ENCODE measurements around the gene ALDH1A1. TPM values are rescaled to one million over a fixed set of nuclear protein-coding genes. Genes with fewer than 3 reads are reported as not detected.
A peak's percentile ranks its signal among the peaks of the same experiment; 100 is the strongest.

The ALDH1A1 gene
- total RNA-seq (10 to 100 TPM in 1 of 5 experiments, 1 to 10 TPM in 3, not detected in 1; 1.0 to 11.9 (median 2.0) TPM), polyA plus RNA-seq (not detected), total RNA-seq (21.5 reads per million, percentile 52 among the genes with 10 or more reads in this experiment)

GRCh38 chr9:72952914-72953313, at the start of gene ALDH1A1:
Gene ALDH1A1 (minus strand): TSS chr9:72953053. CDS start chr9:72953000, 53 bp downstream.
- Histone ChIP-seq H3K27me3 (ENCODE audit: control insufficient read depth in 2 of 2, insufficient read depth in 2 of 2, low read length in 2 of 2) (peaks cover 0 to 3% of the 10 kb centered on the region in 2 donors), H3K9me3 (ENCODE audit: control insufficient read depth in 2 of 3, low read length in 3 of 3) (no peaks in the 10 kb centered on the region), H3K36me3 (ENCODE audit: control insufficient read depth in 2 of 3, insufficient read depth in 3 of 3, low read length in 3 of 3) (no peaks in the 10 kb centered on the region), H3K4me1 (ENCODE audit: control insufficient read depth in 2 of 2, insufficient read depth in 2 of 2, low read length in 2 of 2) (peaks cover 0 to 6% of the 10 kb centered on the region in 2 donors), H3K4me3 (ENCODE audit: low read length) (no peak within 1 kb of the TSS), H3K27ac (ENCODE audit: low read depth, low read length) (no peak within 1 kb of the TSS)
- Mint-ChIP-seq H3K4me1 (peaks cover 0 to 17% (median 5%) of the 10 kb centered on the region in 7 donors), H3K27ac (no peak within 1 kb of the TSS), H3K9me3 (peaks cover 0 to 8% (median 1%) of the 10 kb centered on the region in 11 donors), H3K36me3 (no peaks in the 10 kb centered on the region), H3K4me3 (peak within 1 kb of the TSS in 6 of 10 donors; percentile 2 to 26 (median 12)), H3K27me3 (peaks cover 31 to 41% (median 36%) of the 10 kb centered on the region in 5 donors)
- ATAC-seq (peak; percentile 55), DNase-seq (no peak)
- CTCF ChIA-PET: no interaction called here
- intact Hi-C loops (cut with micrococcal nuclease): no loop called here
- POLR2A ChIA-PET: no interaction called here

DNA sequence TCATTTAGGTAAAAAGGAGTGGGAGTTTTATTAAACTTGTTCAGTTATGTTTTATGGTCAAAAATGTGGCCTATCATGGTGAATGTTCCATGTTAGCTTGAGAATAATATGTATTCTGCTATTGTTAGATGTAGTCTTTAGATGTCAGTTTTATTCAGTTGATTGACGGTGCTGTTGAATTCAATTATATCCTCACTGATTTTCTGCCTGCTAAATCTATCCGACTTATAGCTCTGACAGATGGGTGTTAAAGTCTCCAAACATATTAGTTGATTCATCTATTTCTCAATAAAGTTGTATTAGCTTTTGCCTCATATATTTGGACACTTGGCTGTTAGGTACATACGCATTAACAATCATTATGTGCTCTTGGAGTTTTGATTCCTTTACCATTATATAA, 49.0 kb upstream of the ALDH1A1 start:
- peaks cover 0 to 7% (median 4%) of the 10 kb centered on the region in 7 donors for H3K4me1 Mint-ChIP-seq
- Histone ChIP-seq H3K36me3 (ENCODE audit: control insufficient read depth in 2 of 3, insufficient read depth in 3 of 3, low read length in 3 of 3) (no peaks in the 10 kb centered on the region), H3K4me3 (ENCODE audit: low read length) (no peak overlapping the region), H3K4me1 (ENCODE audit: control insufficient read depth in 2 of 2, insufficient read depth in 2 of 2, low read length in 2 of 2) (no peaks in the 10 kb centered on the region), H3K27me3 (ENCODE audit: control insufficient read depth in 2 of 2, insufficient read depth in 2 of 2, low read length in 2 of 2) (no peaks in the 10 kb centered on the region), H3K9me3 (ENCODE audit: control insufficient read depth in 2 of 3, low read length in 3 of 3) (no peaks in the 10 kb centered on the region), H3K27ac (ENCODE audit: low read depth, low read length) (no peak overlapping the region)
- ATAC-seq (no peak), DNase-seq (no peak)
- peaks cover 0 to 4% (median 0%) of the 10 kb centered on the region in 11 donors for H3K9me3 Mint-ChIP-seq
- ChIA-PET CTCF (no interaction called here), POLR2A (no interaction called here)
- peaks cover 12 to 28% (median 16%) of the 10 kb centered on the region in 5 donors for H3K27me3 Mint-ChIP-seq
- intact Hi-C loops (cut with micrococcal nuclease): no loop called here
- no peak overlapping the region for H3K27ac Mint-ChIP-seq
- no peaks in the 10 kb centered on the region for H3K36me3 Mint-ChIP-seq
- H3K4me3 Mint-ChIP-seq: no peak overlapping the region

- Mint-ChIP-seq H3K27ac (no peak overlapping the region), H3K4me3 (no peak overlapping the region), H3K27me3 (peaks cover 0 to 22% (median 5%) of the 10 kb centered on the region in 5 donors), H3K4me1 (peaks cover 0 to 7% (median 4%) of the 10 kb centered on the region in 7 donors), H3K9me3 (no peaks in the 10 kb centered on the region), H3K36me3 (no peaks in the 10 kb centered on the region)
- Histone ChIP-seq H3K9me3 (ENCODE audit: control insufficient read depth in 2 of 3, low read length in 3 of 3) (no peaks in the 10 kb centered on the region), H3K27ac (ENCODE audit: low read depth, low read length) (no peak overlapping the region), H3K4me1 (ENCODE audit: control insufficient read depth in 2 of 2, insufficient read depth in 2 of 2, low read length in 2 of 2) (no peaks in the 10 kb centered on the region), H3K27me3 (ENCODE audit: control insufficient read depth in 2 of 2, insufficient read depth in 2 of 2, low read length in 2 of 2) (no peaks in the 10 kb centered on the region), H3K4me3 (ENCODE audit: low read length) (no peak overlapping the region), H3K36me3 (ENCODE audit: control insufficient read depth in 2 of 3, insufficient read depth in 3 of 3, low read length in 3 of 3) (no peaks in the 10 kb centered on the region)
- ATAC-seq: no peak
- intact Hi-C loops (cut with micrococcal nuclease): no loop called here
- CTCF ChIA-PET: no interaction called here
- POLR2A ChIA-PET: no interaction called here
- DNase-seq: no peak
Measured at GRCh38 chr9:72998363-72998762, 45.5 kb upstream of the ALDH1A1 start.

DNA sequence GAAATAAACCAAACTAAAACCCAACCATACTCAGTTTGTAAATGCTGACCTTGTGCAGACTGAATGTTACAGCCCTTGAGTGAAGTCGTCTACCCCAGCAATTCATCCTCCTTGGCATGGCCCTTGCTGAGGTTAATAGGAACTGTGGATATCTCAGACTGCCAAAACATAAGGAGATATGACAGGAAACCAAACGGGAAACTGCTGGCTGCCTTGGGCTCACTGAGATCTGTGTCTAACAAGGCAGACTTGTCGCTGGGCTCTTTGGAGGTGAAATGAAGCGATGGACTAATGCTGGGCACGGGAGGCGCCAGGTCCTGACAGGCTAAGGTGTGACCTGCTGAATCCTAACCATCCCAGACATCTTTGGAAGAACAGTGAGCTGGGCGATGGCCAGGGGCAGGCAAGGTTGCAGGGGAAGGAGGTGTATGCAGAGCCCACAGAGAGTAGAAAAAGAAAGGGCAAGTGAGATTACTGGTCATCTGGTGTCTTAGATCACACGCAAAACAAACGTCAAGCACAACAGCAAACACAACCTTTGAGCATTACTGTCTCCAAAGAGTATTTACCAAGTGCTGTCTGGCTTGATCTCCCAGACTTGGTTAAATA, 44.6 kb upstream of the ALDH1A1 start:
- H3K4me1 ChIP-seq (ENCODE audit: control insufficient read depth in 2 of 2, insufficient read depth in 2 of 2, low read length in 2 of 2): no peaks in the 10 kb centered on the region
- Mint-ChIP-seq H3K27ac (no peak overlapping the region), H3K4me3 (peak overlapping the region in 3 of 10 donors; percentile 1 to 10 (median 3)), H3K36me3 (no peaks in the 10 kb centered on the region), H3K27me3 (peaks cover 0 to 24% (median 7%) of the 10 kb centered on the region in 5 donors), H3K4me1 (peaks cover 0 to 7% (median 4%) of the 10 kb centered on the region in 7 donors), H3K9me3 (no peaks in the 10 kb centered on the region)
- no peaks in the 10 kb centered on the region for H3K27me3 ChIP-seq (ENCODE audit: control insufficient read depth in 2 of 2, insufficient read depth in 2 of 2, low read length in 2 of 2)
- H3K27ac ChIP-seq (ENCODE audit: low read depth, low read length): no peak overlapping the region
- ChIA-PET CTCF (no interaction called here), POLR2A (no interaction called here)
- H3K36me3 ChIP-seq (ENCODE audit: control insufficient read depth in 2 of 3, insufficient read depth in 3 of 3, low read length in 3 of 3): no peaks in the 10 kb centered on the region
- H3K9me3 ChIP-seq (ENCODE audit: control insufficient read depth in 2 of 3, low read length in 3 of 3): no peaks in the 10 kb centered on the region
- intact Hi-C loops (cut with micrococcal nuclease): no loop called here
- H3K4me3 ChIP-seq (ENCODE audit: low read length): no peak overlapping the region
- ATAC-seq: peak; percentile 26
- no peak for DNase-seq

- DNase-seq (no peak), ATAC-seq (no peak)
- Histone ChIP-seq H3K27me3 (ENCODE audit: control insufficient read depth in 2 of 2, insufficient read depth in 2 of 2, low read length in 2 of 2) (no peaks in the 10 kb centered on the region), H3K4me1 (ENCODE audit: control insufficient read depth in 2 of 2, insufficient read depth in 2 of 2, low read length in 2 of 2) (no peaks in the 10 kb centered on the region), H3K9me3 (ENCODE audit: control insufficient read depth in 2 of 3, low read length in 3 of 3) (no peaks in the 10 kb centered on the region), H3K36me3 (ENCODE audit: control insufficient read depth in 2 of 3, insufficient read depth in 3 of 3, low read length in 3 of 3) (no peaks in the 10 kb centered on the region), H3K4me3 (ENCODE audit: low read length) (no peak overlapping the region), H3K27ac (ENCODE audit: low read depth, low read length) (no peak overlapping the region)
- ChIA-PET CTCF (no interaction called here), POLR2A (no interaction called here)
- peaks cover 0 to 7% (median 4%) of the 10 kb centered on the region in 7 donors for H3K4me1 Mint-ChIP-seq
- H3K36me3 Mint-ChIP-seq: no peaks in the 10 kb centered on the region
- H3K27me3 Mint-ChIP-seq: peaks cover 4 to 24% (median 10%) of the 10 kb centered on the region in 5 donors
- intact Hi-C loops (cut with micrococcal nuclease): no loop called here
- no peak overlapping the region for H3K4me3 Mint-ChIP-seq
- H3K27ac Mint-ChIP-seq: no peak overlapping the region
- H3K9me3 Mint-ChIP-seq: no peaks in the 10 kb centered on the region
Measured at GRCh38 chr9:72996684-72997314, 43.9 kb upstream of the ALDH1A1 start.

DNA sequence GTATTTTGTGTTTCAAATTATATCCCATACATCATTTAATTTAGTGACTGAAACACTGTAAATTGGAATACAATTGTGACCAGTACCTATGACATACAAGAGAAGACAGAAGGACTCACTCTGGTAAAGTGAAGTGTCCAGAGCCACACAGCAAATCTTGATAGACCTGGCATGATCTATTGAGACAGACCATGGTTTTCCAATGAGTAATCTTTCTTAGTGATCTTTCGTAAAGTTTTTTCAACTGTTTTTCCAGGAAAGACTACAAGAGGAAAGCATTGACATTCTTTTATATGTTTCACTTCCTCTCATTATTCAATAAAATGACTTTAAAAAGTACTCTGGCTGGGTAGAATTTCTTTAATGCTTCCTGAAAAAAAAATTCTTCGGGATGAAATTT, 43.3 kb upstream of the ALDH1A1 start:
- DNase-seq: no peak
- POLR2A ChIA-PET: no interaction called here
- Mint-ChIP-seq H3K4me3 (no peak overlapping the region), H3K27ac (no peak overlapping the region), H3K36me3 (no peaks in the 10 kb centered on the region), H3K4me1 (peaks cover 0 to 7% (median 4%) of the 10 kb centered on the region in 7 donors), H3K27me3 (peaks cover 0 to 23% (median 6%) of the 10 kb centered on the region in 5 donors), H3K9me3 (no peaks in the 10 kb centered on the region)
- no peaks in the 10 kb centered on the region for H3K27me3 ChIP-seq (ENCODE audit: control insufficient read depth in 2 of 2, insufficient read depth in 2 of 2, low read length in 2 of 2)
- no peaks in the 10 kb centered on the region for H3K36me3 ChIP-seq (ENCODE audit: control insufficient read depth in 2 of 3, insufficient read depth in 3 of 3, low read length in 3 of 3)
- H3K27ac ChIP-seq (ENCODE audit: low read depth, low read length): no peak overlapping the region
- no peaks in the 10 kb centered on the region for H3K4me1 ChIP-seq (ENCODE audit: control insufficient read depth in 2 of 2, insufficient read depth in 2 of 2, low read length in 2 of 2)
- no peaks in the 10 kb centered on the region for H3K9me3 ChIP-seq (ENCODE audit: control insufficient read depth in 2 of 3, low read length in 3 of 3)
- intact Hi-C loops (cut with micrococcal nuclease): no loop called here
- CTCF ChIA-PET: no interaction called here
- ATAC-seq: no peak
- no peak overlapping the region for H3K4me3 ChIP-seq (ENCODE audit: low read length)
